K562 (cell line): ENCODE measurements around the gene CCDC148. TPM values are rescaled to one million over a fixed set of nuclear protein-coding genes. Genes with fewer than 3 reads are reported as not detected.

Experiments
- CCAR2 ChIP-seq: fragments of 200-400 bp; formaldehyde crosslinking; IDR thresholded peaks from 2 replicates; pipeline ENCODE4 v1.6.1; 2017; ENCODE audit warnings: mild to moderate bottlenecking, low read depth, low read length
- CEBPZ ChIP-seq: fragments of 150-350 bp; IDR thresholded peaks from 2 replicates; pipeline ENCODE4 v1.6.1; 2014; ENCODE audit warnings: low read depth, mild to moderate bottlenecking, low read length, borderline replicate concordance
- CGGBP1 ChIP-seq: fragments of 250-450 bp; sonication (Bioruptor Pico); IDR thresholded peaks from 2 replicates; pipeline ENCODE4 v1.9.0; 2021; ENCODE audit warnings: mild to moderate bottlenecking
- DACH1 ChIP-seq: fragments of 450-650 bp; IDR thresholded peaks from 2 replicates; pipeline ENCODE4 v1.6.1; 2018; ENCODE audit not compliant: partially characterized antibody
- EHMT2 ChIP-seq: fragments of 450-650 bp; IDR thresholded peaks from 2 replicates; pipeline ENCODE4 v1.6.1; 2018; ENCODE audit warnings: antibody characterized with exemption
- EZH2 ChIP-seq: IDR thresholded peaks from 2 replicates; pipeline ENCODE4 v1.6.1; 2012; ENCODE audit warnings: low read depth, mild to moderate bottlenecking, inconsistent platforms, low read length, borderline replicate concordance
- FOXK1 ChIP-seq: sonication (generic); formaldehyde crosslinking; IDR thresholded peaks from 2 replicates; pipeline ENCODE4 v1.8.0; 2022; ENCODE audit warnings: missing genetic modification reagents, mild to moderate bottlenecking, borderline replicate concordance
- GTF2E2 ChIP-seq: fragments of 200-800 bp; sonication (Bioruptor generic); IDR thresholded peaks from 2 replicates; pipeline ENCODE4 v1.6.1; 2016; ENCODE audit warnings: missing genetic modification characterization, missing compliant biosample characterization
- HCFC1 ChIP-seq: IDR thresholded peaks from 2 replicates; pipeline ENCODE4 v1.6.1; 2012; ENCODE audit warnings: low read depth, low read length, improper control_type of control experiment
- HDAC2 ChIP-seq: fragments of 450-650 bp; IDR thresholded peaks from 2 replicates; pipeline ENCODE4 v1.6.1; 2016; ENCODE audit warnings: mild to moderate bottlenecking
- HDAC3 ChIP-seq: fragments of 450-650 bp; IDR thresholded peaks from 2 replicates; pipeline ENCODE4 v1.6.1; 2018; ENCODE audit warnings: borderline replicate concordance, mild to moderate bottlenecking, moderate library complexity; ENCODE audit not compliant: partially characterized antibody
- HDAC6 ChIP-seq: IDR thresholded peaks from 2 replicates; pipeline ENCODE4 v1.6.1; 2012; ENCODE audit warnings: low read depth, mild to moderate bottlenecking, control low read depth, inconsistent platforms, low read length, moderate library complexity
- KHSRP ChIP-seq: fragments of 450-650 bp; IDR thresholded peaks from 2 replicates; pipeline ENCODE4 v1.6.1; 2017
- L3MBTL2 ChIP-seq: fragments of 450-650 bp; IDR thresholded peaks from 2 replicates; pipeline ENCODE4 v1.6.1; 2016; ENCODE audit warnings: mild to moderate bottlenecking, moderate library complexity
- LEF1 ChIP-seq: fragments of 450-650 bp; IDR thresholded peaks from 2 replicates; pipeline ENCODE4 v1.6.1; 2016; ENCODE audit warnings: mild to moderate bottlenecking
- MAFF ChIP-seq: IDR thresholded peaks from 2 replicates; pipeline ENCODE4 v1.6.1; 2012; ENCODE audit warnings: low read length, improper control_type of control experiment
- MEIS2 ChIP-seq: fragments of 450-650 bp; IDR thresholded peaks from 2 replicates; pipeline ENCODE4 v1.6.1; 2014; ENCODE audit warnings: mild to moderate bottlenecking; ENCODE audit not compliant: partially characterized antibody
- NFIC ChIP-seq: fragments of 450-650 bp; IDR thresholded peaks from 2 replicates; pipeline ENCODE4 v1.6.1; 2017; ENCODE audit warnings: mild to moderate bottlenecking, inconsistent platforms
- NR2F6 ChIP-seq: fragments of 450-650 bp; formaldehyde crosslinking; IDR thresholded peaks from 2 replicates; pipeline ENCODE4 v1.4.0; 2020; ENCODE audit warnings: mild to moderate bottlenecking
- RAD21 ChIP-seq, 2 experiments: fragments of 250-450 bp in 1 of 2; fragments of 450-650 bp in 1 of 2; sonication (Bioruptor Pico) in 1 of 2; formaldehyde crosslinking in 1 of 2; IDR thresholded peaks in 1 of 2; conservative IDR thresholded peaks in 1 of 2; 2 replicates each; pipeline versions ENCODE4 v1.4.0 to v1.8.0; 2020 to 2022; ENCODE audit warnings: mild to moderate bottlenecking in 2 of 2, moderate library complexity in 1 of 2
- RCOR1 ChIP-seq, 2 experiments: IDR thresholded peaks; 2 replicates each; pipeline ENCODE4 v1.6.1; 2012; ENCODE audit warnings: low read depth in 2 of 2, low read length in 2 of 2, borderline replicate concordance in 1 of 2, improper control_type of control experiment in 1 of 2
- SPI1 ChIP-seq: IDR thresholded peaks from 2 replicates; pipeline ENCODE4 v1.6.1; 2011; ENCODE audit warnings: low read depth, low read length, control low read depth, borderline replicate concordance
- TAF1 ChIP-seq: IDR thresholded peaks from 2 replicates; pipeline ENCODE4 v1.6.1; 2011; ENCODE audit warnings: mild to moderate bottlenecking, low read length, moderate library complexity; ENCODE audit not compliant: insufficient read depth, control insufficient read depth, severe bottlenecking; ENCODE audit errors: extremely low read depth
- TRIM28 ChIP-seq: fragments of 450-650 bp; IDR thresholded peaks from 2 replicates; pipeline ENCODE4 v1.6.1; 2017
- YY1 ChIP-seq, 3 experiments: IDR thresholded peaks; 2 replicates each; pipeline ENCODE4 v1.6.1; 2011; ENCODE audit warnings: low read length in 2 of 3, mild to moderate bottlenecking in 2 of 3, moderate library complexity in 2 of 3, borderline replicate concordance in 1 of 3, control low read depth in 1 of 3, low read depth in 1 of 3; ENCODE audit not compliant: insufficient read depth in 3 of 3, insufficient replicate concordance in 2 of 3, control insufficient read depth in 1 of 3, insufficient read length in 1 of 3; ENCODE audit errors: extremely low read depth in 1 of 3
- ZEB2 ChIP-seq: fragments of 450-650 bp; IDR thresholded peaks from 2 replicates; pipeline ENCODE4 v1.6.1; 2016
- ZKSCAN8 ChIP-seq: fragments of 200-800 bp; sonication (Bioruptor generic); IDR thresholded peaks from 2 replicates; pipeline ENCODE4 v1.6.1; 2016; ENCODE audit warnings: missing genetic modification characterization, missing compliant biosample characterization
- ZNF253 ChIP-seq: fragments of 250-450 bp; sonication (Bioruptor Pico); conservative IDR thresholded peaks from 2 replicates; pipeline ENCODE4 v1.6.1; 2021; ENCODE audit warnings: mild to moderate bottlenecking
- ZNF384 ChIP-seq: IDR thresholded peaks from 2 replicates; pipeline ENCODE4 v1.6.1; 2012; ENCODE audit warnings: low read depth, low read length, improper control_type of control experiment
- polyA plus RNA-seq, 8 experiments: library from polyadenylated mRNA; depleted of rRNA in 4 of 8; stranded (reverse) in 5 of 8; unstranded in 3 of 8; fragments of >200 nt; fragmentation: Nextera tagmentation in 2 of 8; fragmentation: Illumina TruSeq in 1 of 8; extraction: Ambion mirVana in 2 of 8; extraction: Trizol in 1 of 8; gene quantifications; 2 replicates each; pipeline versions ENCODE4 v1.2.1 to v1.2.3, GENCODE V29; 2011 to 2014; ENCODE audit warnings: inconsistent platforms in 1 of 8, missing spikeins in 1 of 8
- total RNA-seq, 7 experiments: library from RNA; depleted of rRNA in 6 of 7; stranded (reverse); fragments of >200 nt in 6 of 7; fragmentation: Illumina TruSeq in 2 of 7; extraction: Trizol in 2 of 7; gene quantifications; 2 replicates each; pipeline versions ENCODE4 v1.2.1 to v1.2.3, GENCODE V29; 2011 to 2021; ENCODE audit warnings: low replicate concordance in 1 of 7

Gene CCDC148
- total and polyA plus RNA-seq, 9 of the 15 experiments (the other 6 are each of a cell fraction or from before 2014, with no cell fraction given), result 0.10 to 1.4 (median 0.65) TPM

DNA sequence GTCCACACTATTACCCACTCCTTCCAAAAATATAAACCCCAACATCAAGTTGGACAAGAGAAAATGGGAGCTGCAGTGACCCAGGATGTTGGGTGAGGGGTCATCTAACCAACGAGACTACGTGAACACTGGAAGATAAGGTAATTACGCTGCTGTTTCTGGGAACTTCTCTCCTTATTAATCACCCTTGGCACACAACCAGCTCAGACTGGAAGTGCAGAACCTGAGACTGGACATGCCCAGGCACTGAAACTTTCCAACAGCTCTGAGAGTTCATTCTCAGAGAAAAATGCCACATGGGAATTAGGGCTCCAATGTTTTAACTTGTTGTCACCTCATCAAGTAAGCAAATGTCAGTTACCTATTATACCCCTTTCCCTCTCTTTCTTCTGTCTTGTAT lies 135.3 kb downstream of the CCDC148 start (continued):
- peak; percentile 86 for TF ChIP-seq NFIC
- TF ChIP-seq TRIM28, result no peak
- TF ChIP-seq HDAC3, result peak; percentile 59
- TF ChIP-seq CCAR2, result no peak
- TF ChIP-seq NR2F6 (CRISPR knock-in tag), result no peak
- TF ChIP-seq YY1 (IDR thresholded peaks at IDR 0.05; ENCODE audit: borderline replicate concordance in 1 of 3, control insufficient read depth in 1 of 3, extremely low read depth in 1 of 3, insufficient read depth in 3 of 3, insufficient read length in 1 of 3, insufficient replicate concordance in 2 of 3, low read depth in 1 of 3, low read length in 2 of 3), result peak in 1 of 3 experiments; percentile 80
- no peak for TF ChIP-seq ZNF253 (CRISPR knock-in tag)
- TF ChIP-seq HDAC2, result peak; percentile 53; the same call in 1 of the 2 replicates
- TF ChIP-seq MAFF, result 0 out of 2 replicates have a peak, but pooled peaks have one; percentile 0
- TF ChIP-seq CEBPZ, result no peak
- TF ChIP-seq CGGBP1 (CRISPR knock-in tag), result no peak
- no peak for TF ChIP-seq HCFC1
- TF ChIP-seq DACH1, result peak; percentile 64
- 0 out of 2 replicates have a peak, but pooled peaks have one; percentile 49 for TF ChIP-seq EHMT2
- no peak for TF ChIP-seq TAF1
- no peak for TF ChIP-seq KHSRP
- TF ChIP-seq ZEB2, result peak; percentile 26; the same call in 1 of the 2 replicates
- peak; percentile 94 for TF ChIP-seq MEIS2
- TF ChIP-seq EZH2, result no peak
- TF ChIP-seq RCOR1 (IDR thresholded peaks at IDR 0.05; ENCODE audit: borderline replicate concordance in 1 of 2, low read depth in 2 of 2, low read length in 2 of 2), result peak in 1 of 2 experiments; percentile 55; a peak in 1 of 4 replicates
- peak; percentile 53; the same call in 1 of the 2 replicates for TF ChIP-seq L3MBTL2
- no peak for TF ChIP-seq ZNF384
- no peak for TF ChIP-seq RAD21 (CRISPR knock-in tag; conservative IDR thresholded peaks at IDR 0.05 in 1 of 2, IDR thresholded peaks at IDR 0.05 in 1 of 2)
- no peak for TF ChIP-seq HDAC6
- peak; percentile 23; the same call in 1 of the 2 replicates for TF ChIP-seq SPI1
- peak; percentile 73 for TF ChIP-seq LEF1
- TF ChIP-seq GTF2E2 (tag), result no peak
- TF ChIP-seq FOXK1, result no peak
- peak; percentile 72; the same call in 1 of the 2 replicates for TF ChIP-seq ZKSCAN8 (CRISPR knock-in tag)
